GOT3 (cell line): ENCODE results near the gene ATPAF1.

Experiments
- DNase-seq: peaks from one replicate; lab custom pipeline; 2025; ENCODE audit warnings: mixed read lengths; lab: John Stamatoyannopoulos, UW

Gene ATPAF1

DNA sequence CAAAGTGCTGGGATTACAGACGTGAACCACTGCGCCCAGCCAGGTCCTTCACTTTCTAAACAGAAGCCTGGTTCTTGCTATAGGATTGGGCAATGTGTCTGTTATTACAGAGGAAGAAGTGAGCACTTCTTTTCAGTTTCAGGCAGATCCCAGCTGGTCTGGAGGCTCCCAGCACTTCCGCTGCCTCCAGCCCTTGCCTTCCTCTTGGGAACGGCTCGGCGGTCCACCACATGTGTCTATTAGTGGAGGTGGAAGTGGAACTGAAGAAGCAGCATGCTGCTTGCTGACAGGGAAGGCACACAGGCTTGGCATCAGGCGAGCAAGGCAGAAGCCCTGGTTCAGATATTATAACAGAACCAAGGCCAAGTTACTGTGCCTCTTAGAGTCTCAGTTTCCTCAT lies 81.1 kb downstream of the ATPAF1 start:
- no peak for DNase-seq

DNA sequence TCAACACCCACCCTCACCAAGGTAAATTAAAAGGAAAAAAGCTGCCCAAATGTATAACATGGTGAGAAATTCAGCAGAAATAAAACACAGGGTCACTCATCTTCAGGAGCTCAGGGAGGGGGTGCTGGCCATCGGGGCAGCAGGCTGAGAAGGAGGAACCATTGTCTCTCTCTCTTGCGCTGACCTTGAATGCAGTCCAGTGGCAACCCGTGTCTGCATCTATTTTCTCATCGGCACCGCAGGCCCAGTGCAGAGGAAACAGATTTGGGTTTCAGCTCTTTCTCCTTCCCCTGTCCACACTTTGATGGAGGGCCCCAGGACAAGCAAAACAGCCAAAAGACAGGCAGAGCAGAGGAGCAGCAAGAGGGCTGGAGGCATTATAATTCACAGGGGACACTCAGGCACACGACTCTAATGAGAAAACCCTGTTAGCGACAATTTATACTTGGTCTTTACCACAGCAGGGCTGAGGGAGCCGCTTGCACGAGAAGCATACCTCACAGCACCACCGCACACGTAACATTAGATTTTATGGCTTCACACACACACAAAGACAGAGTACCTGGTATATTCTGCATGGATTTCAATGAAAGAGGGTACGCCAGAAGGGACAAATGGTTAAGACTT lies 82.7 kb downstream of the ATPAF1 start:
- DNase-seq = no peak

DNA sequence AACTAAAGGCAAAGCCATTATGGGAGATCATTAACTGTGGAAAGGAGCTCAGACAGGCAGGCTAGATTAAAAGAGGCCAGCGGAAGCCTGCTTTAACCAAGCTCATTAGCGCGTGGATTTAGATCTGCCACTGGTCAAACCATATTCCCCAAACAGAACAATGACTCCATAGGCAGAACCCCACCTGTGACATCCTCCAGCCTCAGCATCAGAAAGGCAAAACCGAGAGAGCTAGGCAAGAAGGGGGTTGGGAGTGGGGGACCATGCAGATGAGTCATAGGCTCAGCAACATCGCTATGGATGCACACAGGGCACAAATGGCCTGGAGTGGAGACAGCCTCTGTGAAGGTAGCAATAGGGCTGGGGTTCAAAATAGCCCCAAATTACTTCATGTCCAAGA lies 84.7 kb downstream of the ATPAF1 start:
- DNase-seq = no peak

DNA sequence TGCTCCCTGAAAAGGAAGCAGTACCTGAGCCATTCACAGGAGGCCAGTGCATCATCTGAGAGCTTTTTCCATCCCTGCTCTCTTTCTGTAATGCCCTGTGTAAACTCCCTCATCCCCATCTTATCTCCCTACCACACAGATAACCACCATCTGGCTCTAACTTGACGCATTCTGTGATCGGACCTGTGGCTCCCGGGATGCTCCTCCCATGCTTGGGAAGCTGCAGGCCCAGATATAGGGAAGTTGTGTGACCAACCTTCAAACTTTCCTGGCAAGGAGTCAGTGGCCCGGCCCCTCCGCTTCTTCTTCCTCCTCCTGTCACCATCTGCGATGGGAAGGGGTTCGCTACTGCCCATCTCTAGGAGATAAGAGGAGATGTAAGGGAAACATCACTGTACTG lies 85.2 kb downstream of the ATPAF1 start:
- DNase-seq = no peak
